HepG2 (cell line): ENCODE data around the gene TOP3B. TPM values are rescaled to one million over a fixed set of nuclear protein-coding genes. Genes with fewer than 3 reads are reported as not detected.

ENCODE experiments used
- AGO1 ChIP-seq: fragments of 200-400 bp; formaldehyde crosslinking; IDR thresholded peaks from 2 replicates; pipeline ENCODE4 v1.6.1; 2017; ENCODE audit warnings: mild to moderate bottlenecking, low read depth, low read length, moderate library complexity; ENCODE audit not compliant: poor library complexity, severe bottlenecking
- AHDC1 ChIP-seq: sonication (generic); formaldehyde crosslinking; IDR thresholded peaks from 2 replicates; pipeline ENCODE4 v1.5.1; 2020; ENCODE audit warnings: mild to moderate bottlenecking, missing genetic modification reagents, borderline replicate concordance
- HES4 ChIP-seq: sonication (generic); formaldehyde crosslinking; IDR thresholded peaks from 2 replicates; pipeline ENCODE4 v1.9.0; 2021; ENCODE audit warnings: mild to moderate bottlenecking, missing genetic modification reagents, borderline replicate concordance
- KLF11 ChIP-seq: IDR thresholded peaks from 2 replicates; pipeline ENCODE4 v1.6.1; 2016; ENCODE audit warnings: missing compliant biosample characterization
- MED13 ChIP-seq: sonication (generic); formaldehyde crosslinking; IDR thresholded peaks from 2 replicates; pipeline ENCODE4 v1.5.0; 2020; ENCODE audit warnings: missing genetic modification reagents
- MTA1 ChIP-seq: sonication (generic); formaldehyde crosslinking; IDR thresholded peaks from 2 replicates; pipeline ENCODE4 v1.4.0; 2020; ENCODE audit warnings: missing genetic modification reagents, mild to moderate bottlenecking, borderline replicate concordance
- PAF1 ChIP-seq: IDR thresholded peaks from 2 replicates; pipeline ENCODE4 v1.6.1; 2016; ENCODE audit warnings: missing genetic modification reagents, missing compliant biosample characterization
- RFX5 ChIP-seq: IDR thresholded peaks from 2 replicates; pipeline ENCODE4 v1.6.1; 2011; ENCODE audit warnings: low read depth, low read length, improper control_type of control experiment
- SATB2 ChIP-seq: sonication (generic); formaldehyde crosslinking; IDR thresholded peaks from 2 replicates; pipeline ENCODE4 v1.5.0; 2020; ENCODE audit warnings: missing genetic modification reagents
- SNRNP70 ChIP-seq: fragments of 200-400 bp; formaldehyde crosslinking; IDR thresholded peaks from 2 replicates; pipeline ENCODE4 v1.6.1; 2017; ENCODE audit warnings: mild to moderate bottlenecking, low read depth, low read length, moderate library complexity
- ZFY ChIP-seq: sonication (generic); formaldehyde crosslinking; IDR thresholded peaks from 2 replicates; pipeline ENCODE4 v1.4.0; 2020; ENCODE audit warnings: missing genetic modification reagents
- ZNF3 ChIP-seq: IDR thresholded peaks from 2 replicates; pipeline ENCODE4 v1.7.0; 2017; ENCODE audit warnings: inconsistent platforms
- ZNF451 ChIP-seq: sonication (generic); formaldehyde crosslinking; IDR thresholded peaks from 2 replicates; pipeline ENCODE4 v1.5.0; 2020; ENCODE audit warnings: mild to moderate bottlenecking, missing genetic modification reagents
- ZNF556 ChIP-seq: sonication (generic); formaldehyde crosslinking; IDR thresholded peaks from 2 replicates; pipeline ENCODE4 v1.4.0; 2020; ENCODE audit warnings: mild to moderate bottlenecking, missing genetic modification reagents, borderline replicate concordance
- ZNF607 ChIP-seq: sonication (generic); formaldehyde crosslinking; IDR thresholded peaks from 2 replicates; pipeline ENCODE4 v1.5.1; 2020; ENCODE audit warnings: missing genetic modification reagents, mild to moderate bottlenecking, borderline replicate concordance
- ZNF75D ChIP-seq: sonication (generic); formaldehyde crosslinking; IDR thresholded peaks from 2 replicates; pipeline ENCODE4 v1.8.1; 2023; ENCODE audit warnings: missing genetic modification reagents, mild to moderate bottlenecking, borderline replicate concordance
- ZNF891 ChIP-seq: sonication (generic); formaldehyde crosslinking; IDR thresholded peaks from 2 replicates; pipeline ENCODE4 v1.5.0; 2020; ENCODE audit warnings: mild to moderate bottlenecking, missing genetic modification reagents
- polyA plus RNA-seq, 8 experiments: library from polyadenylated mRNA; depleted of rRNA in 3 of 8; stranded (reverse) in 7 of 8; unstranded in 1 of 8; fragments of >200 nt; fragmentation: Illumina TruSeq in 4 of 8; extraction: Trizol in 4 of 8; gene quantifications; 2 replicates each; pipeline versions ENCODE4 v1.2.1 to v1.2.3, GENCODE V29; 2011 to 2016; ENCODE audit warnings: low read depth in 4 of 8, missing spikeins in 1 of 8, mixed read lengths in 1 of 8; ENCODE audit not compliant: insufficient read depth in 1 of 8
- total RNA-seq, 5 experiments: library from RNA; depleted of rRNA; stranded (reverse); fragments of >200 nt; fragmentation: Illumina TruSeq; extraction: Trizol; gene quantifications; 2 replicates each; pipeline ENCODE4 v1.2.3, GENCODE V29; 2016; ENCODE audit warnings: low read depth in 1 of 5
- TF ChIP-seq, protein P1 (sequence below): sonication (generic); formaldehyde crosslinking; IDR thresholded peaks from 2 replicates; pipeline ENCODE4 v1.5.0; 2020; ENCODE audit warnings: missing genetic modification reagents
- TF ChIP-seq, protein P2 (sequence below): sonication (generic); formaldehyde crosslinking; conservative IDR thresholded peaks from 2 replicates; pipeline ENCODE4 v1.4.0; 2020; ENCODE audit warnings: missing genetic modification reagents

TOP3B gene
- total and polyA plus RNA-seq, 2 of the 13 experiments (the other 11 are each of a cell fraction or from before 2014, with no cell fraction given), result 28.5 to 29.7 TPM

DNA sequence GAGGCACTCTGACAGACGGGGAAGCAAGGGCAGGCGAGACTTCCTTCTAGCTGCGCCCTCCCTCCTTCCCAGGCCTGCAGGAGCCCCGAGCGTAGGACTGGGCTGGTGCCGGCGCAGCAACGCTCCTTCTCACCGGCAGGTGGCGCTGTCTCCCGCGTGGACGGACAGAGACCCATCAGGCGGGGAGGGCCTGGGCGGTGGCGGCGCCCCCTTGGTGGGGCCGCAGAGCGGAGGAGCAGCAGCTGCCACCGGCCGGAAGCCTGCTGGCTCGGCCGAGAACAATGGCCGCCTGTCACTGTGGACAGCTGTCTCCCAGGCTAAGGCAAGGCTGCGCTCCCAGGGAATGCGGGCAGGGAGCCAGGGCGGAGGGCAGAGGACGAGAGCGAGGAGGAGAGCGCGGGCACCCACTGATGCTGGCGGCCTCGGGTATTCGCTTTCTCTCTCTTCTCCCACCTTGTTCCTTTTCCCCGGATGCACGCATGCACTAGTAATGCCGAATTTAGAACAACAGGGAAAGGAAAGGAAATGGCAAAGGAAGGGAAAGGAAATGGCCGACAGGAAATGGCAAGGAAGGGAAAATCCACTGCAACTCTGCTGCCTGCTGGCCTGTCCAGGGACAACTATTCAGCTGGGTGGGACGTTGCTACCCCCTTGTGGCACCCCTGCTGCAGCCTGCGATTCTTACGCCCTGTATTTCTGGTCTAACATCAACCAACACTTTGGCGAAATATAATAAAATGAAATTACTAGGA is 44.3 kb downstream of the TOP3B start (continued):
- TF ChIP-seq AGO1 (peak; percentile 52), MTA1 (CRISPR knock-in tag) (peak; percentile 92; the same call in 1 of the 2 replicates), HES4 (CRISPR knock-in tag) (0 out of 2 replicates have a peak, but pooled peaks have one; percentile 45), MED13 (CRISPR knock-in tag) (no peak; the same call in 1 of the 2 replicates), SATB2 (CRISPR knock-in tag) (no peak), ZNF75D (no peak), KLF11 (CRISPR knock-in tag) (no peak), AHDC1 (no peak), ZNF451 (peak; percentile 63; the same call in 1 of the 2 replicates), RFX5 (peak; percentile 13), ZNF891 (CRISPR knock-in tag) (peak; percentile 60; the same call in 1 of the 2 replicates), SNRNP70 (no peak), PAF1 (CRISPR knock-in tag) (no peak), ZNF3 (CRISPR knock-in tag) (no peak), ZNF556 (CRISPR knock-in tag) (peak; percentile 60; the same call in 1 of the 2 replicates), ZFY (CRISPR knock-in tag) (peak; percentile 80; the same call in 1 of the 2 replicates), ZNF607 (CRISPR knock-in tag) (peak; percentile 93)
- TF ChIP-seq, protein P1, sequence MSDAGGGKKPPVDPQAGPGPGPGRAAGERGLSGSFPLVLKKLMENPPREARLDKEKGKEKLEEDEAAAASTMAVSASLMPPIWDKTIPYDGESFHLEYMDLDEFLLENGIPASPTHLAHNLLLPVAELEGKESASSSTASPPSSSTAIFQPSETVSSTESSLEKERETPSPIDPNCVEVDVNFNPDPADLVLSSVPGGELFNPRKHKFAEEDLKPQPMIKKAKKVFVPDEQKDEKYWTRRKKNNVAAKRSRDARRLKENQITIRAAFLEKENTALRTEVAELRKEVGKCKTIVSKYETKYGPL (CRISPR knock-in tag), result no peak
- TF ChIP-seq, protein P2, sequence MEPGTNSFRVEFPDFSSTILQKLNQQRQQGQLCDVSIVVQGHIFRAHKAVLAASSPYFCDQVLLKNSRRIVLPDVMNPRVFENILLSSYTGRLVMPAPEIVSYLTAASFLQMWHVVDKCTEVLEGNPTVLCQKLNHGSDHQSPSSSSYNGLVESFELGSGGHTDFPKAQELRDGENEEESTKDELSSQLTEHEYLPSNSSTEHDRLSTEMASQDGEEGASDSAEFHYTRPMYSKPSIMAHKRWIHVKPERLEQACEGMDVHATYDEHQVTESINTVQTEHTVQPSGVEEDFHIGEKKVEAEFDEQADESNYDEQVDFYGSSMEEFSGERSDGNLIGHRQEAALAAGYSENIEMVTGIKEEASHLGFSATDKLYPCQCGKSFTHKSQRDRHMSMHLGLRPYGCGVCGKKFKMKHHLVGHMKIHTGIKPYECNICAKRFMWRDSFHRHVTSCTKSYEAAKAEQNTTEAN (CRISPR knock-in tag), result no peak
